Measurements from ENCODE around the gene CGB7. TPM values are rescaled to one million over a fixed set of nuclear protein-coding genes. Genes with fewer than 3 reads are reported as not detected.

CGB7 gene
- total and polyA plus RNA-seq, 2 experiments from 2014 or later, result 3.9 to 11.5 TPM

DNA sequence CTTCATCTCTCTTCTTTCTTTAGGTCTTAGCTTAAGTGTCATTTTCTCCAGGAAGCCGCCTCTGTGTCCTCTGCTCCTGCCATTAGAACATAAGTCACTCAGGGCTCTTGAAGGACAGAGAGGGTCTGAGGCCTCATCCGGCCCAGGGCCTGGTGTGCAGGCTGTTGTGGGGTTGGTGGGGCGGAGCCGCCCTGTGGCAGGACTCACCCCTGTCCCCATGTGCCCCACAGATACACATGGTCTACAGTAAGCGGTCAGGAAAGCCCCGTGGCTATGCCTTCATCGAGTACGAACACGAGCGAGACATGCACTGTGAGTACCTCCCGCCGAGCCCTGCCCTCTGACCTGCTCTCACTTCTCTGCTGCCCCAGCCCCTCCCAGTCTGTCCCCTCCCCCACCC, 43.6 kb upstream of the CGB7 start:
- Histone ChIP-seq H3K4me3 (no peak overlapping the region), H3K27me3 (no peaks in the 10 kb centered on the region), H3K27ac (no peak overlapping the region), H3K4me1 (ENCODE audit: low read depth) (no peaks in the 10 kb centered on the region), H3K9me3 (ENCODE audit: low read depth) (no peaks in the 10 kb centered on the region), H3K36me3 (peaks cover 66% of the 10 kb centered on the region)
- no peak for DNase-seq (ENCODE audit: low read depth in 1 of 2, low spot score in 1 of 2)
- TF ChIP-seq, protein P1, sequence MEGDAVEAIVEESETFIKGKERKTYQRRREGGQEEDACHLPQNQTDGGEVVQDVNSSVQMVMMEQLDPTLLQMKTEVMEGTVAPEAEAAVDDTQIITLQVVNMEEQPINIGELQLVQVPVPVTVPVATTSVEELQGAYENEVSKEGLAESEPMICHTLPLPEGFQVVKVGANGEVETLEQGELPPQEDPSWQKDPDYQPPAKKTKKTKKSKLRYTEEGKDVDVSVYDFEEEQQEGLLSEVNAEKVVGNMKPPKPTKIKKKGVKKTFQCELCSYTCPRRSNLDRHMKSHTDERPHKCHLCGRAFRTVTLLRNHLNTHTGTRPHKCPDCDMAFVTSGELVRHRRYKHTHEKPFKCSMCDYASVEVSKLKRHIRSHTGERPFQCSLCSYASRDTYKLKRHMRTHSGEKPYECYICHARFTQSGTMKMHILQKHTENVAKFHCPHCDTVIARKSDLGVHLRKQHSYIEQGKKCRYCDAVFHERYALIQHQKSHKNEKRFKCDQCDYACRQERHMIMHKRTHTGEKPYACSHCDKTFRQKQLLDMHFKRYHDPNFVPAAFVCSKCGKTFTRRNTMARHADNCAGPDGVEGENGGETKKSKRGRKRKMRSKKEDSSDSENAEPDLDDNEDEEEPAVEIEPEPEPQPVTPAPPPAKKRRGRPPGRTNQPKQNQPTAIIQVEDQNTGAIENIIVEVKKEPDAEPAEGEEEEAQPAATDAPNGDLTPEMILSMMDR (IDR thresholded peaks at IDR 0.05; ENCODE audit: low read depth, low read length), result no peak

DNA sequence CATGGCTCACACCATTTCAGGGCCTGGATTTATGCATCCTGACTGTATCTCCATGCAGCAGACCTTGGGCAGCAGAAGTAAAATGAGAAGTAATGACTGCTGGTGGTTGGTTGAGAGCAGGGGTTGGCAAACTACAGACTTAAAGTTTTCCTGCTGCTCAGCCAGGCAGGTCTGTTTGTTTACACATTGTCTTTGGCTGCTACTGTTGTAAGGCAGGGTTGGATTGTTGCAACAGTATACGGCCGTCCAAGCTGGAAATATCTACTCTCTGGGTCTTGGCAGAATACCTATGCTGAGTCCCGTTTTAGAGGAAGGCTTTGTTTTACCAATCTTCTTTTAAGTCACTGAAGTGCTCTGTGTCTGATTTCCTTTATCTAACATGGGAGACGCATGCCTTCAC, 41.2 kb upstream of the CGB7 start:
- H3K36me3 ChIP-seq, result peaks cover 67% of the 10 kb centered on the region

DNA sequence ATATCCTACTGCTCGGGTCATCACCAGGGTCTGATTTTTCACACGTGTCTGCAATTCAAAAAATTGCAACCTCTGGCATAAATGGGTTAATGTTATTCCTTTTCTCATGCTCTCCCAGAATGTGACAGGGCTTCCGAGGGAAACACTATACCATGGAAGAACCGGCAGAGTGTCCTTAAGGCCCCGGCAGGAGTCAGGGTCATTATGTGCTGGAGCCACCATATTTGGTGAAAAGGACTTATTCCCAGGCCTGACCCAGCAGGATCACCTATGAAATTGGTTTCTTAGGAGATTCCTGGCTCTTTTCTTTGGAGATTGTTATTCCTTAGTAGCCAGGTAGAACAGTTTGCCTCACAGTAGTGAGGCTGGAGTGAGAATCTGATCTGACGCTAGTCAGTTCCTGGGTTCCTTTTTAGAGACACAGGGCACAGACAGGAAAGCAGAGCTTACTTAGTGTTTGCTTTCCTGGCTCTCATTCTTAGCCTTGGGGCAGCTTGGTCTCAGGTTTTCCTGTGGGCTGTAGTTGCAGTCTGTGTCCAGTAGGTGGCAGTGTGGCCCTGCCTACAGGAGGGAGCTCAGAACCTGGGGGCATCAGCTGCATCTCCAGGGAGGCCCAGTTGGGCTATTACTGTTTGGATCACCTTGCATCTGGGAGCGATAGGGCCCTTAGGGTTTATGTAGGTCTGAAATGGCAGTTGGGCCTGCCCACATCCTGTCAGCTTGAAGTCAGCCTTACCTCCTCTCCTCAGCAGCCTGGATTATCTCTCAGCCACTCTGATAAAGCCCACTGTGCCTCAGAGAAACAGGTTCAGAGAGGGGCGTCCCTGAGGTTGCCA, 40.1 kb upstream of the CGB7 start:
- Histone ChIP-seq H3K36me3 (peaks cover 74% of the 10 kb centered on the region), H3K27me3 (no peaks in the 10 kb centered on the region), H3K27ac (no peak overlapping the region), H3K4me3 (no peak overlapping the region), H3K9me3 (ENCODE audit: low read depth) (no peaks in the 10 kb centered on the region), H3K4me1 (ENCODE audit: low read depth) (no peaks in the 10 kb centered on the region)
- TF ChIP-seq, protein P1 (IDR thresholded peaks at IDR 0.05; ENCODE audit: low read depth, low read length), result peak; percentile 99
- peak; percentile 76 to 82 for DNase-seq (ENCODE audit: low read depth in 1 of 2, low spot score in 1 of 2)

More for the DNA sequence above, 41.2 kb upstream of the CGB7 start:
- TF ChIP-seq, protein P1 (IDR thresholded peaks at IDR 0.05; ENCODE audit: low read depth, low read length), result no peak
- H3K9me3 ChIP-seq (ENCODE audit: low read depth), result no peaks in the 10 kb centered on the region
- no peak overlapping the region for H3K27ac ChIP-seq
- H3K4me3 ChIP-seq, result no peak overlapping the region
- H3K4me1 ChIP-seq (ENCODE audit: low read depth), result no peaks in the 10 kb centered on the region
- no peak for DNase-seq (ENCODE audit: low read depth in 1 of 2, low spot score in 1 of 2)
- no peaks in the 10 kb centered on the region for H3K27me3 ChIP-seq

DNA sequence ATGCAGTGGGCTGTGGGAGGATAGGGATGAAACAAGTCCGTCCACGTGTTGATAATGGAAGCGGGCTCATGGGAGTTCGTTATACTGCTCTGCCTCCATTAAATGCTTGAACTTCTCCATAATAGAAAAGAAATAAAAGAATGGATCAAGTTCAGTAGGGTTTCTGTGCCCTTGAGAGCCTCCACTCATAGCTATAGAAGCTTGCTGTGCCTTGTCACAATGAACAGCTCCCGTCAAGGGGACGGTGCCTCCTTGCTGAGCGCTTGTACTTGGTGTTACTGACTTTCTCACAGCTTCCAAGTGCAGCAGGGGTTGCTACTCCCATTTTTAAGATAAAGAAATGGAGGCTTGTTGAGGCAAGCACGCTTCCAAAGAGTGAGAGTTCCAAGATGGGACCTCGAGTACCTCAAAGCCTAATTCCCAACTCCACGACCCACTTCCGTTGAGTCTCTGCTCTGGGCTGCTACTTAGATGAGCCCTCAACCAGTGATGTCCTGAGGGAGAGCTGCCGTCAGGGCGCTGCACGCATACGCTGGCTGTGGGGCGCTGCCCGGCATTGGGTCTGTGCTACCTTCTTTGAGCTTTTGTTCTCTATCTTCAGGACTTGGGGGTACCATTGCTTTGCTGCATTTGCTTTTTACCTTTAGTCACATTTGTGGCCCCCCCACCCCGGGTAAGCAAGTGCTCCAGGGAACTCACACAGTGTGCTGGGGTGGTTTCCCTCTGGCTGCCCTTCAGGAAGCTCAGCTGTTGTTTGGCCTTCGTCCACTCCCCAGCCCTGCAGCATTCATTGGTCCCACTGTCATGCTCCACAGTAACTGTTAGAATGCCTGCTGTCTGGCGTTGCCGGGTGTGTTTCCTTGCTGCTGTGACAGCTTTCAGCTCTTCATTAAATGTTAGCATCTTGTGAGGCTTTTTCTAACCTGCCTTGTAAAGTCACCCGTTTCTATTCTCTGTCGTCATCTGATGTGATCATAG, 37.2 kb upstream of the CGB7 start:
- Histone ChIP-seq H3K27me3 (no peaks in the 10 kb centered on the region), H3K36me3 (peaks cover 72% of the 10 kb centered on the region), H3K9me3 (ENCODE audit: low read depth) (no peaks in the 10 kb centered on the region), H3K27ac (peak overlapping the region; percentile 48), H3K4me1 (ENCODE audit: low read depth) (no peaks in the 10 kb centered on the region), H3K4me3 (no peak overlapping the region)
- no peak for DNase-seq (ENCODE audit: low read depth in 1 of 2, low spot score in 1 of 2)
- TF ChIP-seq, protein P1 (IDR thresholded peaks at IDR 0.05; ENCODE audit: low read depth, low read length), result no peak

DNA sequence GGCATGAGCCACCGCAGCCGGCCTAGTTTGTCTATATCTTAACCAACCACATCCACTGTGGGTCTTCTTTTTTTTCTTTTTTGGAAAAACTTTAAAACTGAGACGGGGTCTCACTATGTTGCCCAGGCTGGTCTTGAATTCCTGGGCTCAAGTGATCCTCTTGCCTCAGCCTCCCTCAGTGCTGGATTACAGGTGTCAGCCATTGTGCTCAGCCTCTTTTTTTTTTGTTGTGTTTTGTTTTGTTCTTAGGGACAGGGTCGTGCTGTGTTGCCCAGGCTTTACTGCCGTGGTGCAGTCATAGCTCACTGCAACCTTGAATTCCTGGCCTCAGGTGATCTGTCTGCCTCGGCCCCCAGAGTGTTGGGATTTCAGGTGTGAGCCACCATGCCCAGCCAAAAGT, 35.1 kb upstream of the CGB7 start:
- Histone ChIP-seq H3K27me3 (no peaks in the 10 kb centered on the region), H3K4me1 (ENCODE audit: low read depth) (no peaks in the 10 kb centered on the region), H3K27ac (no peak overlapping the region), H3K9me3 (ENCODE audit: low read depth) (no peaks in the 10 kb centered on the region), H3K36me3 (peaks cover 67% of the 10 kb centered on the region), H3K4me3 (no peak overlapping the region)
- no peak for DNase-seq (ENCODE audit: low read depth in 1 of 2, low spot score in 1 of 2)
- TF ChIP-seq, protein P1 (IDR thresholded peaks at IDR 0.05; ENCODE audit: low read depth, low read length), result no peak
